BLaER1 (cell line): ENCODE data around the gene PTBP1.
"Not testable (repeated sequence)": the region's sequence is repeated elsewhere in the genome, so short reads cannot be mapped to it uniquely, and the experiment has no call there.

Experiments
- H3K27ac ChIP-seq: shearing (Covaris generic); formaldehyde crosslinking; 2 replicates; pipeline ENCODE4 v1.8.1; 2022
- H3K27me3 ChIP-seq: shearing (Covaris generic); formaldehyde crosslinking; 2 replicates; pipeline ENCODE4 v1.8.1; 2022
- H3K36me3 ChIP-seq: shearing (Covaris generic); formaldehyde crosslinking; 2 replicates; pipeline ENCODE4 v1.8.1; 2022
- H3K4me1 ChIP-seq: shearing (Covaris generic); formaldehyde crosslinking; 2 replicates; pipeline ENCODE4 v1.8.1; 2022
- H3K4me2 ChIP-seq: shearing (Covaris generic); formaldehyde crosslinking; 2 replicates; pipeline ENCODE4 v1.8.1; 2022
- H3K4me3 ChIP-seq: shearing (Covaris generic); formaldehyde crosslinking; 2 replicates; pipeline ENCODE4 v1.8.1; 2022
- H3K9ac ChIP-seq: shearing (Covaris generic); formaldehyde crosslinking; 2 replicates; pipeline ENCODE4 v1.8.1; 2022
- H3K9me3 ChIP-seq: shearing (Covaris generic); formaldehyde crosslinking; 2 replicates; pipeline ENCODE4 v1.8.1; 2022
- H4K20me1 ChIP-seq: shearing (Covaris generic); formaldehyde crosslinking; 2 replicates; pipeline ENCODE4 v1.8.1; 2022
- Cebpa-rat ChIP-seq: shearing (Covaris generic); IDR thresholded peaks from 2 replicates; pipeline ENCODE4 v1.8.1; 2022

PTBP1 gene

DNA sequence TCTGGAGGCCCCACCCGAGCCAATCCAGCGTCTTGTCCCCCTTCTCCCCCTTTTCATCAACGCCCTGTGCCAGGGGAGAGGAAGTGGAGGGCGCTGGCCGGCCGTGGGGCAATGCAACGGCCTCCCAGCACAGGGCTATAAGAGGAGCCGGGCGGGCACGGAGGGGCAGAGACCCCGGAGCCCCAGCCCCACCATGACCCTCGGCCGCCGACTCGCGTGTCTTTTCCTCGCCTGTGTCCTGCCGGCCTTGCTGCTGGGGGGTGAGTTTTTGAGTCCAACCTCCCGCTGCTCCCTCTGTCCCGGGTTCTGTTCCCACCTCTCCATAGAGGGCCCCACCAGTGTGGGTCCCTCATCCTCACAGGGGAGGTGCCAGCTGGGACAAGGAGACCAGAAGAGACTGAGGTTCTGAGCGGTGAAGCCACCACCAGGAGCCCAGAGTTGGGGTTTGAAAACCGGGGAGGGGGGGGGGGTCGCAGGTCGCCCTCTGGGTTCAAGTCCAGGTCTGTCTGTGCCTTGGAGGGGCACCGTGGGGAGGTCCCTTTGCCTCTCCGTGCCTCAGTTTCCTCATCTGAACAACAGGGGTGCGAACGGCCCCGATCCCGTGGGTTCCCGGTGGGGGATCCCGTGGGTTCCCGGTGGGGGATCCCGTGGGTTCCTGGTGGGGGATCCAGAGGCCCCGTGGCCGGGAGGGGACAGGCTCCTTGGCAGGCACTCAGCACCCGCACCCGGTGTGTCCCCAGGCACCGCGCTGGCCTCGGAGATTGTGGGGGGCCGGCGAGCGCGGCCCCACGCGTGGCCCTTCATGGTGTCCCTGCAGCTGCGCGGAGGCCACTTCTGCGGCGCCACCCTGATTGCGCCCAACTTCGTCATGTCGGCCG is 55.1 kb downstream of the PTBP1 start, which contains the start of gene ELANE:
Gene ELANE (plus strand): TSS at position 168 of the 878 bp plus-strand sequence. CDS start 26 bp downstream, at position 194.
- H3K27me3 ChIP-seq, result peaks cover 54% of the 10 kb centered on the region
- no peak within 1 kb of the TSS for H3K4me3 ChIP-seq
- no peaks in the 10 kb centered on the region for H4K20me1 ChIP-seq
- H3K36me3 ChIP-seq, result no peaks in the 10 kb centered on the region
- H3K4me1 ChIP-seq, result peaks cover 9% of the 10 kb centered on the region
- no peak for TF ChIP-seq Cebpa-rat
- H3K9ac ChIP-seq, result no peak within 1 kb of the TSS
- H3K9me3 ChIP-seq, result no peaks in the 10 kb centered on the region
- H3K4me2 ChIP-seq, result no peak within 1 kb of the TSS
- no peak within 1 kb of the TSS for H3K27ac ChIP-seq

DNA sequence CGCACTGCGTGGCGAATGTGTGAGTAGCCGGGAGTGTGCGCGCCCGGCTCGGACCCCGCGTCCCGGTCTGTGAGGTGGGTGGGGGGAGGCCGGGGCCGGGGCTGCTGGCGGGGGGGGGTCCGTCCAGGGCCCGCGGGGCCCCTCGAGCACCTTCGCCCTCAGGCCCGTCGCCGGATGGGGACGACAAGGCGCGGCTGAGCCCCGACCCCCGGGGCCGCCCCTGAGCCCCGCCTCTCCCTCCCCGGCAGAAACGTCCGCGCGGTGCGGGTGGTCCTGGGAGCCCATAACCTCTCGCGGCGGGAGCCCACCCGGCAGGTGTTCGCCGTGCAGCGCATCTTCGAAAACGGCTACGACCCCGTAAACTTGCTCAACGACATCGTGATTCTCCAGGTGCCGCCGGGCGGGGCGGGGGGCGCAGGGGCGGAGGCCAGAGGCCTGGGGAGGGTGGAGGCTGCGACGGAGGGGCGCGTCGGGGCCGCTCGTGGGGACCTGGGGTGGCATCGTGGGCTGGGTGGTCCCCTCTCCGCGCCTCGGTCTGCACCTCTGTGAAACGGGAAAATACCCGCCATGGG is 55.8 kb downstream of the PTBP1 start:
- H3K27ac ChIP-seq, result no peak overlapping the region
- H3K4me2 ChIP-seq, result no peak overlapping the region
- H3K4me3 ChIP-seq, result no peak overlapping the region
- H4K20me1 ChIP-seq, result no peaks in the 10 kb centered on the region; the same call in 1 of the 2 replicates
- H3K9ac ChIP-seq, result no peak overlapping the region
- TF ChIP-seq Cebpa-rat, result no peak
- no peaks in the 10 kb centered on the region for H3K9me3 ChIP-seq
- H3K36me3 ChIP-seq, result no peaks in the 10 kb centered on the region
- H3K4me1 ChIP-seq, result peaks cover 7% of the 10 kb centered on the region
- H3K27me3 ChIP-seq, result peaks cover 54% of the 10 kb centered on the region

DNA sequence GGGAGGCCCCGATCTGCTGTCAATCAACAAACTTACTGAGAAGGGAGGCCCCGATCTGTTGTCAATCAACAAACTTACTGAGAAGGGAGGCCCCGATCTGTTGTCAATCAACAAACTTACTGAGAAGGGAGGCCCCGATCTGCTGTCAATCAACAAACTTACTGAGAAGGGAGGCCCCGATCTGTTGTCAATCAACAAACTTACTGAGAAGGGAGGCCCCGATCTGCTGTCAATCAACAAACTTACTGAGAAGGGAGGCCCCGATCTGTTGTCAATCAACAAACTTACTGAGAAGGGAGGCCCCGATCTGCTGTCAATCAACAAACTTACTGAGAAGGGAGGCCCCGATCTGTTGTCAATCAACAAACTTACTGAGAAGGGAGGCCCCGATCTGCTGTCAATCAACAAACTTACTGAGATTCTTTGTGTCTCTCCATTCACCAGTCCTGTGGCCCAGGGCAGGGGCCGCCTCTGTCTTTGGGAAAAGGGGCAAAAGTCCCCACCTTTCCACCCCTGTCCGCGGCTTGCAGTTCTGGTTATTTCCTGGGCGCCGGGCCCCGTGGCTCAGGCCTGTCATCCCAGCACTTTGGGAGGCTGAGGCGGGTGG is 56.5 kb downstream of the PTBP1 start:
- H3K4me2 ChIP-seq, H3K9ac ChIP-seq, H3K4me3 ChIP-seq, H4K20me1 ChIP-seq, H3K36me3 ChIP-seq, H3K4me1 ChIP-seq, H3K27ac ChIP-seq, H3K9me3 ChIP-seq: not testable (repeated sequence)
- peaks cover 54% of the 10 kb centered on the region for H3K27me3 ChIP-seq

DNA sequence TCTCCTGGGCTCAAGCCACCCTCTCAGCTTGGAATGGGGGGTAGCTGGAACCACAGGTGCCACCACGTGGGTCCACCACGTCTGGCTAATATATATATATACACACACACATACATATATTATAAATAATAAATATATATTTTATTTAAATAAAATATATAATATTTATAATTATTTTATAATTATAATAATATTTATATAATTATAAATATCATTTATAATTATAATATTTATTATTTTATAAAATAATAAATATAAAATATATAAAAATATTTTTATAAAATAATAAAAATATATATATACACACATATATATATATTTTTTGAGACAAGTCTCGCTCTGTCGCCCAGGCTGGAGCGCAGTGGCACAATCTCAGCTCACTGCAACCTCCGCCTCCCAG is 57.3 kb downstream of the PTBP1 start:
- no peak overlapping the region for H3K27ac ChIP-seq
- no peaks in the 10 kb centered on the region for H3K36me3 ChIP-seq
- H3K27me3 ChIP-seq, result peaks cover 54% of the 10 kb centered on the region
- TF ChIP-seq Cebpa-rat, result no peak
- no peak overlapping the region for H3K9ac ChIP-seq
- peaks cover 10% of the 10 kb centered on the region; the same call in 1 of the 2 replicates for H3K4me1 ChIP-seq
- no peak overlapping the region for H3K4me3 ChIP-seq
- H3K9me3 ChIP-seq, result peaks cover 10% of the 10 kb centered on the region
- no peak overlapping the region for H3K4me2 ChIP-seq
- H4K20me1 ChIP-seq, result peaks cover 11% of the 10 kb centered on the region

DNA sequence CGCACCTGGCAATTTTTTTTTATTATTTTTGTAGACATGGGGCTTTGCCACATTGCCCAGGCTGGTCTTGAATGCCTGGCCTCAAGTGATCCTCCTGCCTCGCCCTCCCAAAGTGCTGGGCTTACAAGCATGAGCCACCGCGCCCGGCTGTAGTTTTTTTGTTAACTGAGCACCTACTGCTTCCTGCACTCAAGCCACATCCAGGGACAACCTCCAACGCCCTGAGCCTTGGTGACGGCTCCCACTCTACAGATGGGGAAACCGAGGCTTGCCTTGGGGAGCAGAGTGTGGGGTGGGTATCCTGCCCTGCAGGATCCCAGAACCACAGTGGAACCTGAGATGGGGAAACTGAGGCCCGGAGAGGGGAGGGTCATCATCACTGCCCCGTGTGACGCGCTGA is 57.9 kb downstream of the PTBP1 start:
- H3K27me3 ChIP-seq, result peaks cover 55% of the 10 kb centered on the region
- peaks cover 10% of the 10 kb centered on the region for H3K9me3 ChIP-seq
- no peak for TF ChIP-seq Cebpa-rat
- peaks cover 16% of the 10 kb centered on the region for H4K20me1 ChIP-seq
- peaks cover 15% of the 10 kb centered on the region; the same call in 1 of the 2 replicates for H3K4me1 ChIP-seq
- H3K4me2 ChIP-seq, result no peak overlapping the region
- H3K36me3 ChIP-seq, result no peaks in the 10 kb centered on the region
- H3K9ac ChIP-seq, result no peak overlapping the region
- H3K4me3 ChIP-seq, result no peak overlapping the region
- H3K27ac ChIP-seq, result no peak overlapping the region

DNA sequence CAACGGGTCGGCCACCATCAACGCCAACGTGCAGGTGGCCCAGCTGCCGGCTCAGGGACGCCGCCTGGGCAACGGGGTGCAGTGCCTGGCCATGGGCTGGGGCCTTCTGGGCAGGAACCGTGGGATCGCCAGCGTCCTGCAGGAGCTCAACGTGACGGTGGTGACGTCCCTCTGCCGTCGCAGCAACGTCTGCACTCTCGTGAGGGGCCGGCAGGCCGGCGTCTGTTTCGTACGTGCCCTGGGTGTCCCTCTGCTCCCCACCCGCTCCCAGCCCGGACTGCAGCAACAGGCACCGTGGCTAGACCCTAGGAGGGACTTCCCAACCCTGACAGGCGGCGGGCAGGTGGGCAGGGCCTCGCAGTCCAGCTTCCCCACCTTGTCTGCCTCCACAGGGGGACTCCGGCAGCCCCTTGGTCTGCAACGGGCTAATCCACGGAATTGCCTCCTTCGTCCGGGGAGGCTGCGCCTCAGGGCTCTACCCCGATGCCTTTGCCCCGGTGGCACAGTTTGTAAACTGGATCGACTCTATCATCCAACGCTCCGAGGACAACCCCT is 58.4 kb downstream of the PTBP1 start:
- H3K4me1 ChIP-seq, result peaks cover 17% of the 10 kb centered on the region
- no peaks in the 10 kb centered on the region for H3K36me3 ChIP-seq
- no peak overlapping the region for H3K4me3 ChIP-seq
- H3K9me3 ChIP-seq, result peaks cover 10% of the 10 kb centered on the region
- no peak overlapping the region for H3K27ac ChIP-seq
- no peak overlapping the region for H3K9ac ChIP-seq
- H4K20me1 ChIP-seq, result peaks cover 16% of the 10 kb centered on the region
- H3K4me2 ChIP-seq, result no peak overlapping the region
- TF ChIP-seq Cebpa-rat, result no peak
- peaks cover 55% of the 10 kb centered on the region for H3K27me3 ChIP-seq

DNA sequence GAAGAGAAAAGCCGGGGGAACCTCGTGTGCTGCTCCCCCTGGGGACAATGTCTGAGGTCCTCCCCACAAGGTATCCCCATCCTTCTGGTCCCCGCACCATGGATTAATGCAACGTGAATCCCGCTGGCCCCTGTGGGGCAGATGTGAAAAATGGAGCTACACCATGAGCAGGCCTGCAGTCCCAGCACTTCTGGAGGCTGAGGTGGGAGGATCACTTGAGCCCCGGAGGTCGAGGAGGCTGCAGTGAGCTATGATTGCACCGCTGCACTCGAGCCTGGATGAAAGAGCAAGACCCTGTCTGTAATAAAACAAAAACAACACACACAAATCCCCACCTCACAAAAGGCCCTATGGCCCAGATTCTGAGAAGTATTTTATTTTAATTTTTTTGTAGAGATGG is 61.0 kb downstream of the PTBP1 start:
- Histone ChIP-seq H3K27ac (no peak overlapping the region), H3K9ac (no peak overlapping the region)

DNA sequence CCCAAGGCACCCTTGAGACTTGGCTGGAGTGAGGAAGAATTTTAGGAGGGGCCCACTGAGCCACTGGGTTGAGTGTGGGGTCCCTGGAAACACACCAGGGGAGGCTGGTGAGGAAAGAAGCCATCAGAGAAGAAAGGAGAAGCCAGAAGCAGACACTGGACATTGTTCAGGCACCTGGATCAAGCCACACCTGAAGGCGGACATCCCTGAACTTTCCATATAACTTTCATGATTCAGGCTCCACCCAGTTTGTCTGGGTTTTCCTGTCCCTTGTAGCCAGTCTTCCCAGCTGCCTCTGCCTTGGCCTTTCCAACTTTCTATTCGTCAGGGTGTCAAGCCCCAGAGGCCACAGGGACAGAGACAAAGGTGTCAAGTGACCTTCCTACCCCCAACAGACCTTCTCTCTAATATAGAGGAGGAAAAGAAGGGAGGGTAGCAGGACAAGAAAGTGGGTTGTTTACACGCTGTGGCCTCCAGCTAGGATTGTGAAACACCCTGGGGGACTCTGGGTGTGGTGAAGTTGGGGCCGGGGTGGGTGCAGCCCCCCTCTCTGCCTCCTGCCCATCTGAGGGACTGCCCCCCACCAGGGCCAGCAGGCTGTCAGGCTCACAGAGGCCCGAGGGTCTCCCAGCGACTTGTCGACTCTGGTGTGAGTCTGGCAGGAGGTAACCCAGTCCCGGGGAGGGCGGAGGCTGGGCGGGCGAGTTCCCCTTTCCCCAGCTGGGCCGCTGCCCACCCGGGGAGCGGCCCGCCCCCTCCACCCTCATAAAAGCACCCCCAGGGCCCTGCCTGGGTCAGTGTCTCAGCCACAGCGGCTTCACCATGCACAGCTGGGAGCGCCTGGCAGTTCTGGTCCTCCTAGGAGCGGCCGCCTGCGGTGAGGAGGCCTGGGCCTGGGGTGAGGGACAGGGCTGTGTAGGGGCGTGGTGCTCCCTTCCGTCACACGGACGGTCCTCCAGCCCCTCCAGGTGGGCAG is 61.9 kb downstream of the PTBP1 start, which contains the start of gene CFD:
Gene CFD (plus strand): TSS at position 797 of the 976 bp plus-strand sequence. CDS start 26 bp downstream, at position 823.
- TF ChIP-seq Cebpa-rat, result no peak
- Histone ChIP-seq H3K9me3 (peaks cover 10% of the 10 kb centered on the region), H3K36me3 (no peaks in the 10 kb centered on the region), H3K4me3 (peak within 1 kb of the TSS; percentile 57), H4K20me1 (peaks cover 16% of the 10 kb centered on the region), H3K9ac (no peak within 1 kb of the TSS), H3K27me3 (peaks cover 54% of the 10 kb centered on the region), H3K27ac (no peak within 1 kb of the TSS), H3K4me2 (peak within 1 kb of the TSS; percentile 65), H3K4me1 (peaks cover 36% of the 10 kb centered on the region)

More for the DNA sequence above, 61.0 kb downstream of the PTBP1 start:
- H3K36me3 ChIP-seq, result no peaks in the 10 kb centered on the region
- peaks cover 10% of the 10 kb centered on the region for H3K9me3 ChIP-seq
- H3K4me1 ChIP-seq, result peaks cover 27% of the 10 kb centered on the region
- no peak overlapping the region for H3K4me3 ChIP-seq
- no peak overlapping the region for H3K4me2 ChIP-seq
- peaks cover 52% of the 10 kb centered on the region for H3K27me3 ChIP-seq
- H4K20me1 ChIP-seq, result peaks cover 16% of the 10 kb centered on the region
- TF ChIP-seq Cebpa-rat, result no peak
